Mucosa of descending colon (tissue), 3 donors: ENCODE results near the gene LUZP1. TPM values are rescaled to one million over a fixed set of nuclear protein-coding genes. Genes with fewer than 3 reads are reported as not detected.
"Not testable (repeated sequence)": the region's sequence is repeated elsewhere in the genome, so short reads cannot be mapped to it uniquely, and the experiment has no call there.

Experiments
- ATAC-seq: fragments of 200-7000 bp; cut with Tn5 transposase; one replicate; pipeline ENCODE4 v1.9.1; 2020; ENCODE audit warnings: mild to moderate bottlenecking, moderate library complexity
- DNase-seq, 3 donors: peaks; one replicate each; pipeline ENCODE4 v3.0.0-alpha.2; 2020
- H3K36me3 ChIP-seq: fragments of 200-600 bp; one replicate; pipeline ENCODE4 v1.8.0; 2021; ENCODE audit warnings: low read depth, mild to moderate bottlenecking
- H3K4me1 ChIP-seq: fragments of 200-600 bp; one replicate; pipeline ENCODE4 v1.8.0; 2021; ENCODE audit warnings: low read depth, mild to moderate bottlenecking
- H3K4me3 ChIP-seq: fragments of 200-600 bp; one replicate; pipeline ENCODE4 v1.8.0; 2021; ENCODE audit warnings: mild to moderate bottlenecking
- H3K9me3 ChIP-seq: fragments of 200-600 bp; one replicate; pipeline ENCODE4 v1.8.0; 2021; ENCODE audit warnings: mild to moderate bottlenecking
- intact Hi-C, 2 donors: fragments of 100-400 bp; cut with DNase I in 1 of 2; cut with micrococcal nuclease in 1 of 2; formaldehyde crosslinking; loops; one replicate each; pipeline versions ENCODE4 v1.11.0 to v1.11.1; 2022; cut with DNase I, micrococcal nuclease
- total RNA-seq, 3 donors: library from RNA; stranded (reverse); fragmentation: NEBNext Ultra II Directional in 2 of 3; extraction: Animal tissue kit (Norgen Biotek cat#: 25700) in 2 of 3; gene quantifications; one replicate each; pipeline versions ENCODE4 v1.2.1 to v1.2.4, GENCODE V29; 2021 to 2023
- TF ChIP-seq, protein P1 (sequence below): fragments of 200-600 bp; IDR thresholded peaks from one replicate; pipeline ENCODE4 v1.8.0; 2022; ENCODE audit warnings: antibody characterized with exemption, mild to moderate bottlenecking
- donor health status: DM: no; HTN: no; CAD: no; lungs with moderate emphysema.
- donor health status: DM: no; HTN: no; CAD: no.
- donor health status: DM: no; HTN: yes; CAD: no.

LUZP1 gene
- total RNA-seq, 3 donors from 2014 or later = 48.4 to 57.7 (median 52.0) TPM

DNA sequence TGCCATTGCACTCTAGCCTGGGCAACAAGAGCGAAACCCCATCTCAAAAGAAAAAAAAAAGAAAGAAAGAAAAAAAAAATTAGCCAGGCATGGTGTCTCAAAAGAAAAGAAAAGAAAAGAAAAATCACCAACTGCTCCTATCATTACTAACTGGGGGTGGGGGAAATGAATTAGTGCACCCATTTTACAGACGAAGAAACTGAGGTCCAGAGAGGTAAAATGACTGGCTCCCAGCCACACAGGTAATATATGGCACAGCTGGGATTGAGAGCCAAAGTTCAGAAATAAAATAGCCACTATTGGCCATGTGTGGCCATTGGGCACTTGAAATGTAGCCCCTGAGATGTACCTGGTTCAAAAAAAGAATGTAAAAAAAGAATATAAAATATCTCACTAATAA is 39.9 kb upstream of the LUZP1 start:
- Histone ChIP-seq H3K4me3 (no peak overlapping the region), H3K36me3 (no peaks in the 10 kb centered on the region), H3K9me3 (no peaks in the 10 kb centered on the region), H3K4me1 (no peaks in the 10 kb centered on the region)
- intact Hi-C loops = no loop called here
- DNase-seq = no peak
- no peak for ATAC-seq
- TF ChIP-seq, protein P1, sequence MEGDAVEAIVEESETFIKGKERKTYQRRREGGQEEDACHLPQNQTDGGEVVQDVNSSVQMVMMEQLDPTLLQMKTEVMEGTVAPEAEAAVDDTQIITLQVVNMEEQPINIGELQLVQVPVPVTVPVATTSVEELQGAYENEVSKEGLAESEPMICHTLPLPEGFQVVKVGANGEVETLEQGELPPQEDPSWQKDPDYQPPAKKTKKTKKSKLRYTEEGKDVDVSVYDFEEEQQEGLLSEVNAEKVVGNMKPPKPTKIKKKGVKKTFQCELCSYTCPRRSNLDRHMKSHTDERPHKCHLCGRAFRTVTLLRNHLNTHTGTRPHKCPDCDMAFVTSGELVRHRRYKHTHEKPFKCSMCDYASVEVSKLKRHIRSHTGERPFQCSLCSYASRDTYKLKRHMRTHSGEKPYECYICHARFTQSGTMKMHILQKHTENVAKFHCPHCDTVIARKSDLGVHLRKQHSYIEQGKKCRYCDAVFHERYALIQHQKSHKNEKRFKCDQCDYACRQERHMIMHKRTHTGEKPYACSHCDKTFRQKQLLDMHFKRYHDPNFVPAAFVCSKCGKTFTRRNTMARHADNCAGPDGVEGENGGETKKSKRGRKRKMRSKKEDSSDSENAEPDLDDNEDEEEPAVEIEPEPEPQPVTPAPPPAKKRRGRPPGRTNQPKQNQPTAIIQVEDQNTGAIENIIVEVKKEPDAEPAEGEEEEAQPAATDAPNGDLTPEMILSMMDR = no peak

DNA sequence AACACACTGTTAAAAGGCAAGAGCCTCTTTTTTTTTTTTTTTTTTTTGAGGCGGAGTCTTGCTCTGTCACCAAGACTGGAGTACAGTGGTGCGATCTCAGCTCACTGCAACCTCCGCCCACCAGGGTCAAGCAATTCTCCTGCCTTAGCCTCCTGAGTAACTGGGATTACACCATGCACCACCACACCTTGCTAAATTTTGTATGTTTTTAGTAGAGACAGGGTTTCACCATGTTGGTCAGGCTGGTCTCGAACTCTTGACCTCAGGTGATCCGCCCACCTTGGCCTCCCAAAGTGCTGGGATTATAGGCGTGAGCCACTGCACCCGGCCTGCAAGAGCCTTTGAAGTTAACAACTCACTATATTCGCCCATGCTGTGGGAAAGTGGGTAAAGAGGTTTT is 39.1 kb upstream of the LUZP1 start:
- H3K36me3 ChIP-seq, H3K4me3 ChIP-seq, H3K9me3 ChIP-seq, ATAC-seq, DNase-seq, H3K4me1 ChIP-seq, intact Hi-C loops: not testable (repeated sequence)

DNA sequence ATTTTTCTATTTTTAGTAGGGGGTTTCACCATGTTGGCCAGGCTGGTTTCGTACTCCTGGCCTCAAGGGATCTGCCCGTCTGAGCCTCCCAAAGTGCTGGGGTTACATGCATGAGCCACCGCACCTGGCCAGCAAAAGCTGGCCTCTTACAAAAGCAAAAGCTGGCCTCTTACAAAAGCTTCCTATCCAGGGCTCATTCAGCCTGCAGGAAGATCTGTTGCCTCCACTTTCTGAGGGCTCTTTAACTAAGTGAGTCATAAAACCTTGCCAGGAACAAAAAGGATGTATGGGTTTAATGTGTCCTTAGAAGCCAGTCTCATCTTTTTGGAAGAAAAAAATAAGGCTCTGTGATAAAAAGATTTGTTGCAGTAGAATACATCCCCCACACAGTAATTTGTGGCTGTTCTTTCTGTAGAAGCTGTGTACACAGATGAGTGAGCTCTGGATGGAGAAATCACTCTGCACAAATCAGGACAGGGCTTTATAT is 33.6 kb upstream of the LUZP1 start:
- H3K4me3 ChIP-seq = no peak overlapping the region
- no peaks in the 10 kb centered on the region for H3K36me3 ChIP-seq
- H3K9me3 ChIP-seq = no peaks in the 10 kb centered on the region
- DNase-seq (no peak), ATAC-seq (no peak)
- no peaks in the 10 kb centered on the region for H3K4me1 ChIP-seq
- TF ChIP-seq, protein P1 = no peak
- intact Hi-C loops = no loop called here

DNA sequence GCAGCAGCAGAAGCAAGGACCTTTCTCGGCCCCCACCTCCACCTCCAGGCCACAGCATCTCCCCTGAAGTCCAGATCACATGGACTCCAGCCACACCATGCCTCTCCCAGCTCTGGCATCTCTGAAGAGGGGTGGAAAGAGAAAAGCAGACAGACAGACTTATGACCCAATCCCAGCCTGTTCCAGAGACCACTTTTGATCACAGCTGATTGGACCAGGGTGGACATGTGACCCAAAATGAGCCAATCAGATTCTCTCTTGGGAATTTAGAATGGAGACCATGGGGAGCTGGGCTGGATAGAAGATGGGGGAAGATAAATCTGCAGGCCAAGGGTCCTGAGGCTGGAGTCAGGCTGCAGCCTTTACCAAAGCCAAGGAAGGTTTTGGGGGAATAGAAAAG is 32.2 kb upstream of the LUZP1 start:
- intact Hi-C loops = no loop called here
- DNase-seq (no peak), ATAC-seq (no peak)
- TF ChIP-seq, protein P1 = no peak
- Histone ChIP-seq H3K9me3 (no peaks in the 10 kb centered on the region), H3K4me3 (no peak overlapping the region), H3K36me3 (no peaks in the 10 kb centered on the region), H3K4me1 (no peaks in the 10 kb centered on the region)

DNA sequence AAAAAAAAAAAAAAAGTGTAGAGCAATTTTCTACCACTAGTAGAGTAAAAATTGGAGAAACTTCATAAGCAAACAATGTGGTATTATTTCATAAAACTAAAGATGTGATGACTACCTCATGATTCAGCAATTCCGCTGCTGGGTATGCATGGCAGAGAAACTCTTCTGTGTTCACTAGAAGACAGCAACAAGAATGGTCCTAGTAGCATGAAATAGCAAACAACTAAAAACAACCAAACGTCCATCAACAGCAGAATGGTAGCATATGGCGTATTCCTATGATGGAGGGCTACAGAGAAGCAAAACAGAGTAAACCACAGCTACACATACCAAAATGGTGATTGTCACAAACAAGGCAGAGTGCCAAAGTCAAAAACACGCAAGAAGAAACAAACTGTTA is 29.7 kb upstream of the LUZP1 start:
- ATAC-seq (no peak), DNase-seq (no peak)
- H3K4me3 ChIP-seq = no peak overlapping the region
- no peaks in the 10 kb centered on the region for H3K4me1 ChIP-seq
- H3K9me3 ChIP-seq = no peaks in the 10 kb centered on the region
- intact Hi-C loops = no loop called here
- no peaks in the 10 kb centered on the region for H3K36me3 ChIP-seq
- TF ChIP-seq, protein P1 = no peak

DNA sequence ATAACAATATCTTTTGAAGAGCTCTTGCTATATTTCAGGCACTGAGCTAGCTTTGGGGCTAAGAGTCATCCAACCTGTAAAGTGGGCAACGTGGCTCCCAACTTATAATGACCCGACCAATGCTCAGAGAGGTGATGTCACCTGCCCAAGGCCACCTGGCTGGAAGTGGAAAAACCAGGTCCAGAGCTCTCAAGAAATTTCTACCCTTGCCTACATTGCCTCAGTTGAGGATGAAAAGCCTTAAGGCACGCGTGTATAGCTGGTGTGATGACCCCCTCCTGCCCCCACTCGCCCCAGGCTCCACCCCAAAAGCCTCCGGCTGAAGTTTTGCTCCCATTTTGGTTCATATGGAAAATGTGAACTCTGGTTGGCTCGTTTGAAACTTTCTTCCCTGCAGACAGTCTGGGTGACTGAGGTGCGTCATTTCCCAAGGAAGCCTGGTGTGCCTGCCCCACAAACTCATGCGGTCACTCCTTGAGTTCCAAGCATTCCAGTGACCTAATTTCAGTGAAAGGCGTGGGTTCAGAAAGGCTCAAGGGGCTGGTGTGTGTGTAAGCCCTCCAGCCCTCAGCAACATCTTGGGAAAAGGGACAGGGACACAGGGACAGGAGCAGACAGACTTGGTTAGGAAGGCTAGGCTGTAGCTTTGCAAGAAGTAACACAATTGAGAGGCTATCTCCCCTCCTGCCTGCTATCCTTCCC is 28.1 kb upstream of the LUZP1 start:
- TF ChIP-seq, protein P1 = no peak
- Histone ChIP-seq H3K4me1 (no peaks in the 10 kb centered on the region), H3K9me3 (no peaks in the 10 kb centered on the region), H3K4me3 (no peak overlapping the region), H3K36me3 (no peaks in the 10 kb centered on the region)
- intact Hi-C loops = no loop called here
- ATAC-seq (no peak), DNase-seq (no peak)
